Activated B cell treated with CpG ODN at 0.5 μM for 24 hours (primary cell): ENCODE results near the gene MUC21. TPM values are rescaled to one million over a fixed set of nuclear protein-coding genes. Genes with fewer than 3 reads are reported as not detected.

Experiments
- ATAC-seq: fragments of 200-7000 bp; cut with Tn5 transposase; one replicate; pipeline ENCODE4 v1.10.0; 2021; ENCODE audit warnings: low read depth, mild to moderate bottlenecking, moderate library complexity
- CTCF ChIA-PET: fragments of 350-600 bp; sonication (Branson Sonifier 250); formaldehyde crosslinking; loops from one replicate; lab custom pipeline; 2021; ENCODE audit warnings: antibody characterized with exemption; lab: Charles Lee
- POLR2A ChIA-PET: fragments of 350-600 bp; sonication (Branson Sonifier 250); formaldehyde crosslinking; loops from one replicate; lab custom pipeline; 2021; ENCODE audit warnings: antibody characterized with exemption; lab: Charles Lee
- DNase-seq: peaks from one replicate; pipeline ENCODE4 v3.0.0; 2022
- H3K27ac Mint-ChIP-seq: one replicate; pipeline ENCODE4 v1.8.0; 2020; ENCODE audit warnings: mixed read lengths
- H3K27me3 Mint-ChIP-seq: one replicate; pipeline ENCODE4 v1.8.0; 2021; ENCODE audit warnings: mixed read lengths
- H3K36me3 Mint-ChIP-seq: one replicate; pipeline ENCODE4 v1.8.0; 2021; ENCODE audit warnings: low read depth, mixed read lengths
- H3K4me1 Mint-ChIP-seq: one replicate; pipeline ENCODE4 v1.8.0; 2021; ENCODE audit warnings: mixed read lengths
- H3K4me3 Mint-ChIP-seq: one replicate; pipeline ENCODE4 v1.8.0; 2020; ENCODE audit warnings: mild to moderate bottlenecking, mixed read lengths
- H3K9me3 Mint-ChIP-seq: one replicate; pipeline ENCODE4 v1.8.0; 2020; ENCODE audit warnings: mixed read lengths
- intact Hi-C: fragments of 100-400 bp; cut with micrococcal nuclease; formaldehyde crosslinking; loops from one replicate; pipeline ENCODE4 v1.15.1; 2024
- total RNA-seq: library from RNA; stranded (reverse); gene quantifications from 2 replicates; pipeline ENCODE4 v1.2.3, GENCODE V29; 2022
- TF ChIP-seq, protein P1 (sequence below): fragments of 200-600 bp; IDR thresholded peaks from one replicate; pipeline ENCODE4 v1.8.0; 2022; ENCODE audit warnings: antibody characterized with exemption, mild to moderate bottlenecking

The MUC21 gene
- total RNA-seq, 1 donor from 2014 or later: not detected

DNA sequence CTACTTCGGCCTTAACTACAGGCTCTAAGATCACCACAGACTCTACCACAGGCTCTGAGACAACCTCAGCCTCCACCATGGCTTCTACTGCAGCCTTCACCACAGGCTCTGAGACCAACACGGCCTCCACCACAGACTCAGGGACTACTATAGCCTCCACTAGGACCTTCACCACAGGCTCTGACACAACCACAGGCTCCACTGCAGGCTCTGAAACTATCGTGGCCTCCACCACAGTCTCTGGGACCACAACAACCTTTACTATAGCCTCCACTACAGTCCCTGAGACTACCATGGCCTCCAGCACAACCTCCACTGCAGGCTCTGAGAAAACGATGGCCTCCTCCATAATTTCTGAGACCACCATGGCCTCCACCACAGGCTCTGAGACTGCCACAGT is 42.1 kb downstream of the MUC21 start:
- Mint-ChIP-seq H3K27ac (no peak overlapping the region), H3K36me3 (no peaks in the 10 kb centered on the region), H3K9me3 (no peaks in the 10 kb centered on the region), H3K27me3 (peaks cover 12% of the 10 kb centered on the region), H3K4me3 (no peak overlapping the region), H3K4me1 (no peaks in the 10 kb centered on the region)
- ATAC-seq (no peak), DNase-seq (no peak)
- POLR2A ChIA-PET: no interaction called here
- intact Hi-C loops: no loop called here
- TF ChIP-seq, protein P1, sequence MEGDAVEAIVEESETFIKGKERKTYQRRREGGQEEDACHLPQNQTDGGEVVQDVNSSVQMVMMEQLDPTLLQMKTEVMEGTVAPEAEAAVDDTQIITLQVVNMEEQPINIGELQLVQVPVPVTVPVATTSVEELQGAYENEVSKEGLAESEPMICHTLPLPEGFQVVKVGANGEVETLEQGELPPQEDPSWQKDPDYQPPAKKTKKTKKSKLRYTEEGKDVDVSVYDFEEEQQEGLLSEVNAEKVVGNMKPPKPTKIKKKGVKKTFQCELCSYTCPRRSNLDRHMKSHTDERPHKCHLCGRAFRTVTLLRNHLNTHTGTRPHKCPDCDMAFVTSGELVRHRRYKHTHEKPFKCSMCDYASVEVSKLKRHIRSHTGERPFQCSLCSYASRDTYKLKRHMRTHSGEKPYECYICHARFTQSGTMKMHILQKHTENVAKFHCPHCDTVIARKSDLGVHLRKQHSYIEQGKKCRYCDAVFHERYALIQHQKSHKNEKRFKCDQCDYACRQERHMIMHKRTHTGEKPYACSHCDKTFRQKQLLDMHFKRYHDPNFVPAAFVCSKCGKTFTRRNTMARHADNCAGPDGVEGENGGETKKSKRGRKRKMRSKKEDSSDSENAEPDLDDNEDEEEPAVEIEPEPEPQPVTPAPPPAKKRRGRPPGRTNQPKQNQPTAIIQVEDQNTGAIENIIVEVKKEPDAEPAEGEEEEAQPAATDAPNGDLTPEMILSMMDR: no peak
- CTCF ChIA-PET: no interaction called here

DNA sequence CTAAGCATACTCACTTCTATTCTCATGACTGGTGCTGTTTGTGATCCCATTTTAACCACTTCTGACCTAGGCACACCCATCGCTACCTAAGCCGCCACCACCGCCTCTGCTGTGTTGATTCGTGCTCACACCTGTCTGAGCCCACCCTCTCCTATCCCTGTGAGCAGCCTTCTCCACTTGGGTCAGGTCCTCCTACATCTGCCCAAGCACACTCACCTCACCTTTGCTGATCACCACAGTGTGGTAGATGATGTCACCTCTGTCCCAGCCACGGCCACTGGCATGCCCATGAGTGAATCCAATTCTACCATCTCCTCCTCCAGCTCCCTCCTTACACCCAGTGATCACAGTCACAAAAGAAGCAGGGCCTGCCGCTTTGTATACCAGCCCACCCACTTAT is 47.6 kb downstream of the MUC21 start:
- POLR2A ChIA-PET: no interaction called here
- no peak overlapping the region for H3K27ac Mint-ChIP-seq
- no peaks in the 10 kb centered on the region for H3K4me1 Mint-ChIP-seq
- no peaks in the 10 kb centered on the region for H3K36me3 Mint-ChIP-seq
- peaks cover 21% of the 10 kb centered on the region for H3K27me3 Mint-ChIP-seq
- DNase-seq (no peak), ATAC-seq (no peak)
- H3K9me3 Mint-ChIP-seq: no peaks in the 10 kb centered on the region
- intact Hi-C loops: no loop called here
- CTCF ChIA-PET: no interaction called here
- TF ChIP-seq, protein P1: no peak
- H3K4me3 Mint-ChIP-seq: no peak overlapping the region

DNA sequence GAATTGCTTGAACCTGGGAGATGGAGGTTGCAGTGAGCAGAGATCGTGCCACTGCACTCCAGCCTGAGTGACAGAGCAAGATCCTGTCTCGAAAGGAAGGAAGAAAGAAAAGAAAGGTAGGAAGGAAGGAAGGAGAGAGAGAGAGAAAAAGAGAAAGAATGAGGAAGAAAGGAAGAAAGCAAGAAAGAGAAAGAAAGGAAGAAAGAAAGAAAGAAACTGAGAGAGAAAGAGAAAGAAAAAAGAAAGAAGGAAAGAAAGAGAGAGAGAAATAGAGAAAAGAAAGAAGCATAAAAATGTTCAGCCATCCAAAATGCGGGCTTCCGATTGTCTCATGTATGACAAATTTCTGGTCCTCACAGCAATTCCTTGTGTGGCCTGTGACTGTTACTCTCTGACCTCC is 49.6 kb downstream of the MUC21 start:
- intact Hi-C loops: no loop called here
- no peak for ATAC-seq
- Mint-ChIP-seq H3K9me3 (no peaks in the 10 kb centered on the region), H3K27me3 (peaks cover 23% of the 10 kb centered on the region), H3K4me3 (no peak overlapping the region), H3K4me1 (no peaks in the 10 kb centered on the region), H3K36me3 (no peaks in the 10 kb centered on the region), H3K27ac (no peak overlapping the region)
- no peak for DNase-seq
- ChIA-PET CTCF (no interaction called here), POLR2A (no interaction called here)
- TF ChIP-seq, protein P1: no peak

DNA sequence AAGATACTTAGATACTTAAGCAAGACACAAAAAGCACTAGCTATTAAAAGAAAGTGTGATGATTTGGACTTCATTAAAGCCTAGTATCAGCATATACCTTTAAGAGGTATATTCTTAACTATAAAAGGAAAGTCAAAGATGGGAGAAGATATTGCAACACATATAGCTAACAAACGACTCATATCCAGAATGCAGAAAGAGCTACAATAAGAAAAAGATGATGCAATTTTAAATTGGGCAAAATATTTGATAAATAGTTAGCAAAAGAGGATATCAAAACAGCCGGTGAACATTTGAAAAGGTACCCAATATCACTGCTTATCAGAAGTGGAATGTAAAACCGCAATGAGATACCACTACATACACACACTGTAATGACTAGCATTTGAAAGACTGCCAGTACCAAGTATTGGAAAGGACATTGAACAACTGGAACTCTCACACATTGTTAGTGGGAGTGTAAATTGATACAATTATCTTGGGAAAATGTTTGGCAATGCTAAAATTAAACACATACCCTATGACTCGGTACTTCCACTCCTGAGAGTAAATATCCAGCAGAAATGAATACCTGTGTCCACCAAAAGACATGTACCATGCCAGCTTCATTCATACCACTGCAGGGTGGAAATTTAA is 52.5 kb downstream of the MUC21 start:
- H3K9me3 Mint-ChIP-seq: no peaks in the 10 kb centered on the region
- peaks cover 20% of the 10 kb centered on the region for H3K27me3 Mint-ChIP-seq
- no peak for DNase-seq
- intact Hi-C loops: no loop called here
- ChIA-PET POLR2A (no interaction called here), CTCF (no interaction called here)
- H3K4me1 Mint-ChIP-seq: no peaks in the 10 kb centered on the region
- H3K4me3 Mint-ChIP-seq: no peak overlapping the region
- no peak for ATAC-seq
- H3K36me3 Mint-ChIP-seq: no peaks in the 10 kb centered on the region
- TF ChIP-seq, protein P1: no peak
- H3K27ac Mint-ChIP-seq: no peak overlapping the region

DNA sequence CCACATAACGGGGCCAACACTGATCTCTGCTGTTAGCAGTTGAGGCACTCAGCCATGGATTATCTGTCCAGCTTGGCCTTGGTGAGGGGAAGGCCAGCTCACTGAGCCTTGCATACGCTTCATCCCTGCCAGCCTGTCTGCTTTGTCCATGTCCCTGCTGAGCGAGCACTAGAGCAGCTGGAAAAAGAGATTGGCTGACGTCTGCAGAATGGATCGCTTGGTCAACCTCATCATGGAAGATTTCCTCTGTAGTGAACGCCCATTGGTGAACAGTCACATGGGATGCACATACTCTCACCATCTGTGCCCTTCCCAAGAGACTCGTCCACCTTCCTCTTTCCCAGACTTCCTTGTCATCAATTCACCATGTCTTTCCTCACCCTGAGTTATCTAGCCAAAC is 53.7 kb downstream of the MUC21 start:
- intact Hi-C loops: no loop called here
- H3K9me3 Mint-ChIP-seq: no peaks in the 10 kb centered on the region
- ChIA-PET POLR2A (no interaction called here), CTCF (interaction anchor here (1.2 kb wide), 1 partner anchor 32 kb away, joined by 3 read pairs; no protein-coding TSS in a partner anchor)
- DNase-seq: no peak
- H3K4me1 Mint-ChIP-seq: no peaks in the 10 kb centered on the region
- H3K4me3 Mint-ChIP-seq: no peak overlapping the region
- no peak for ATAC-seq
- no peaks in the 10 kb centered on the region for H3K36me3 Mint-ChIP-seq
- TF ChIP-seq, protein P1: no peak
- peaks cover 12% of the 10 kb centered on the region for H3K27me3 Mint-ChIP-seq
- no peak overlapping the region for H3K27ac Mint-ChIP-seq
